ENCODE data around the gene HSD17B1.

HSD17B1 gene

DNA sequence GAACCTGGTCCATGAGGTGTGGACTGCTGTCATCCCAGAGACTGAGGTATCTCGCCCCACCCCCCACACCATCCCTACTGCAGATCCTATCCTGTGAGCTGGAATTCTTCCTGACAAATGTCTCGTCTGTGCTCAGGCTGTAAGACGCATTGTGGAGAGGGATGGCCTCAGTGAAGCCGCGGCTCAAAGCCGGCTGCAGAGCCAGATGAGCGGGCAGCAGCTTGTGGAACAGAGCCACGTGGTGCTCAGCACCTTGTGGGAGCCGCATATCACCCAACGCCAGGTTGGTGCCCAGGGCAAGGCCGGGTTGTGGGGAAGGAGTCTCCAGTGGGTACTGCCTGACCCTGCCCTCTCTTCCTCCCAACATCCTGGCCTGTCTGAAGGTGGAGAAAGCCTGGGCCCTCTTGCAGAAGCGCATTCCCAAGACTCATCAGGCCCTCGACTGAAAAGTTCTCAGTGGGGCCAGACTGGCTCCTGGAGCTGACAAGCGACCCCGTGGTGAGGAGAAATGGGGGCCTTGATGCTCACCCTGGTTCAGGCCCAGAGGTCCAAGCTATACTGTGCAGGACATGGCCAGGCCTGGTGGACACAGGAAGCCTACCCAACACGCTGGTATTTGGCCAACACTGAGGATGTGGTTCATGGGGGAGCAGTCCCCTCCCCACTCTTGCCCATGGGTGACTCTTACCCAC, 12.9 kb downstream of the HSD17B1 start:
- peaks cover 44% of the 10 kb centered on the region for H3K79me2 ChIP-seq (ENCODE audit: insufficient read depth, low read depth)
- H3K36me3 ChIP-seq (ENCODE audit: insufficient read depth) = no peaks in the 10 kb centered on the region; the same call in 1 of the 2 replicates
- no peak overlapping the region; the same call in 1 of the 2 replicates for H3K4me2 ChIP-seq
- no peak overlapping the region for H3K4me3 ChIP-seq (IDR thresholded peaks at IDR 0.05; ENCODE audit: insufficient read depth, low read depth, low read length)
- no peak overlapping the region for H3K9ac ChIP-seq
- no peaks in the 10 kb centered on the region for H3K27me3 ChIP-seq (ENCODE audit: insufficient read depth, low read depth)
- no peak overlapping the region for H2AFZ ChIP-seq (ENCODE audit: low read depth)
- H3K27ac ChIP-seq = no peak overlapping the region
- no peaks in the 10 kb centered on the region for H4K20me1 ChIP-seq (ENCODE audit: insufficient read depth)
- TF ChIP-seq, protein P1, sequence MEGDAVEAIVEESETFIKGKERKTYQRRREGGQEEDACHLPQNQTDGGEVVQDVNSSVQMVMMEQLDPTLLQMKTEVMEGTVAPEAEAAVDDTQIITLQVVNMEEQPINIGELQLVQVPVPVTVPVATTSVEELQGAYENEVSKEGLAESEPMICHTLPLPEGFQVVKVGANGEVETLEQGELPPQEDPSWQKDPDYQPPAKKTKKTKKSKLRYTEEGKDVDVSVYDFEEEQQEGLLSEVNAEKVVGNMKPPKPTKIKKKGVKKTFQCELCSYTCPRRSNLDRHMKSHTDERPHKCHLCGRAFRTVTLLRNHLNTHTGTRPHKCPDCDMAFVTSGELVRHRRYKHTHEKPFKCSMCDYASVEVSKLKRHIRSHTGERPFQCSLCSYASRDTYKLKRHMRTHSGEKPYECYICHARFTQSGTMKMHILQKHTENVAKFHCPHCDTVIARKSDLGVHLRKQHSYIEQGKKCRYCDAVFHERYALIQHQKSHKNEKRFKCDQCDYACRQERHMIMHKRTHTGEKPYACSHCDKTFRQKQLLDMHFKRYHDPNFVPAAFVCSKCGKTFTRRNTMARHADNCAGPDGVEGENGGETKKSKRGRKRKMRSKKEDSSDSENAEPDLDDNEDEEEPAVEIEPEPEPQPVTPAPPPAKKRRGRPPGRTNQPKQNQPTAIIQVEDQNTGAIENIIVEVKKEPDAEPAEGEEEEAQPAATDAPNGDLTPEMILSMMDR (conservative IDR thresholded peaks at IDR 0.05; ENCODE audit: low read depth, low read length) = no peak
- H3K4me1 ChIP-seq (ENCODE audit: low read depth, poor library complexity, severe bottlenecking) = peaks cover 55% of the 10 kb centered on the region

DNA sequence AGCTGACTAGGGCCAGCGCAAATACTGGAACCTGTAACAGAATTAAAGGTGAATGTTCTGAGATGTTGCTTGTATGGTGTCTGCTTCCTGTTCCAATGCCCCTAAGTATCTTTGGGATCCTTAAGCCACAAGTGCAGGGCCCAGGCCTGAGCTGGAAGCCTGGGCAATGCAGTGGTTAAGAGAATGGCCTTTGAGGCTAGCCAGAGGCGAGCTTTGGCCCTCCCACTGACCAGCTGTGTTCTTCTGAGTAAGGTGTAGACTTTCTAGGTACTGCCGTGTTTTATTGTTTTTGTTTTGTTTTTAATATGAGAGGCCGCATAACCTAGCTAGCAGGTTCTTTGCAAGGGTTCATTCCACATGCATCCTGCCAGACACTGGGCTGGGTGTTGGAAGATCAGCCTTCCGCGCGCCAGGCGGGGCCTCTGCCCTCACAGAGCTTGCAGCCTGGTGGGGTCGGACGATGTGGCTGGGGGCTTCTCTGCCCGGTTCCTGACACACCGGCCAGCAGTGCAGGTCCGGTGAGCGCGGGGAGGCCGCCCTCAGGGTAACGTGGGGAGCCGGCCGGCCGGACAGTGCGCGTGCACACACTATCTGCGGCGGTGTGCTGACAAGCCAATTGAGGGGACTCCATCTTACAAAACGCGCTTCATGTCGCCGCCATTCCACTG, 13.6 kb downstream of the HSD17B1 start:
- peaks cover 1% of the 10 kb centered on the region; the same call in 1 of the 2 replicates for H3K36me3 ChIP-seq (ENCODE audit: insufficient read depth)
- H3K4me3 ChIP-seq (IDR thresholded peaks at IDR 0.05; ENCODE audit: insufficient read depth, low read depth, low read length) = no peak overlapping the region
- H3K4me1 ChIP-seq (ENCODE audit: low read depth, poor library complexity, severe bottlenecking) = peaks cover 58% of the 10 kb centered on the region
- H2AFZ ChIP-seq (ENCODE audit: low read depth) = peak overlapping the region; percentile 35
- peak overlapping the region; percentile 27; the same call in 1 of the 2 replicates for H3K27ac ChIP-seq
- TF ChIP-seq, protein P1 (conservative IDR thresholded peaks at IDR 0.05; ENCODE audit: low read depth, low read length) = no peak
- peak overlapping the region; percentile 69 for H3K4me2 ChIP-seq
- no peaks in the 10 kb centered on the region for H3K27me3 ChIP-seq (ENCODE audit: insufficient read depth, low read depth)
- H4K20me1 ChIP-seq (ENCODE audit: insufficient read depth) = no peaks in the 10 kb centered on the region
- H3K9ac ChIP-seq = no peak overlapping the region
- H3K79me2 ChIP-seq (ENCODE audit: insufficient read depth, low read depth) = peaks cover 42% of the 10 kb centered on the region

GRCh38 chr17:42566883-42567573, 14.3 kb downstream of the HSD17B1 start, which contains the start of gene MLX:
Gene MLX, plus strand, starts transcription at chr17:42567100. Its CDS starts 25 bp downstream, at chr17:42567125.
- H3K79me2 ChIP-seq (ENCODE audit: insufficient read depth, low read depth) = peaks cover 37% of the 10 kb centered on the region

More at GRCh38 chr17:42566883-42567573, 14.3 kb downstream of the HSD17B1 start, which contains the start of gene MLX:
- Histone ChIP-seq H3K4me3 (IDR thresholded peaks at IDR 0.05; ENCODE audit: insufficient read depth, low read depth, low read length) (no peak within 1 kb of the TSS), H3K36me3 (ENCODE audit: insufficient read depth) (peaks cover 8% of the 10 kb centered on the region; the same call in 1 of the 2 replicates), H3K4me1 (ENCODE audit: low read depth, poor library complexity, severe bottlenecking) (peaks cover 62% of the 10 kb centered on the region), H2AFZ (ENCODE audit: low read depth) (peak within 1 kb of the TSS; percentile 35), H3K27me3 (ENCODE audit: insufficient read depth, low read depth) (no peaks in the 10 kb centered on the region), H4K20me1 (ENCODE audit: insufficient read depth) (no peaks in the 10 kb centered on the region), H3K9ac (peak within 1 kb of the TSS; percentile 41; the same call in 1 of the 2 replicates), H3K27ac (peak within 1 kb of the TSS; percentile 27; the same call in 1 of the 2 replicates), H3K4me2 (peak within 1 kb of the TSS; percentile 69)
- TF ChIP-seq, protein P1 (conservative IDR thresholded peaks at IDR 0.05; ENCODE audit: low read depth, low read length) = no peak
